ENCODE data around the gene ATF5.

Gene ATF5, protein sequence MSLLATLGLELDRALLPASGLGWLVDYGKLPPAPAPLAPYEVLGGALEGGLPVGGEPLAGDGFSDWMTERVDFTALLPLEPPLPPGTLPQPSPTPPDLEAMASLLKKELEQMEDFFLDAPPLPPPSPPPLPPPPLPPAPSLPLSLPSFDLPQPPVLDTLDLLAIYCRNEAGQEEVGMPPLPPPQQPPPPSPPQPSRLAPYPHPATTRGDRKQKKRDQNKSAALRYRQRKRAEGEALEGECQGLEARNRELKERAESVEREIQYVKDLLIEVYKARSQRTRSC

DNA sequence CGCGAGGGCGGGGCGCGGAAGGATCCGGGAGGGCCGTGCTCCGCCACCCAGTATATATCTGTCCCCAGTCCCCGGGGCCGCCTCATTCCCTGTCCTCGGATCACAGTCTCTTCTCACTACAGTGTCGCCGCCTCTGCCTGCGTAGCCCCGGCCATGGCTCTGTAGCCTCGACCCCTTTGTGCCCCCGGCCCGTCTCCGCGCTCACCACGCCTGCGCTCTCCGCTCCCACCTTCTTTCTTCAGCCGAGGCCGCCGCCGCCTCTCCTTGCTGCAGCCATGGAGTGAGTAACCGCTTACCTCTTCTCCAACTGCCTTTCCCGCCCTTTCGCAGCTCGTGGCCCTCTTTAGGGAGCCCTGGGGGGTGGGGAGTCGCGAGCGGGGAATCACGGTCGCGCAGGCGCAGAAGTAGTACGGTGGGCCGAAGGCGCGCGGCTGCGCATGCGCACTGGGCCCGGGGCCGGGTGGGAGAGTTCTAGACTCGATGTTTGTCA is at the start of gene ATF5, which contains the start of gene NUP62:
Gene ATF5, plus strand, starts transcription at position 85 of the 490 bp plus-strand sequence. CDS start 1,646 bp downstream, outside the sequence.
Gene NUP62, minus strand, starts transcription at position 384 of the 490 bp plus-strand sequence. CDS start 19,697 bp downstream, outside the sequence.
- peak; percentile 87 for DNase-seq (ENCODE audit: low read depth)

DNA sequence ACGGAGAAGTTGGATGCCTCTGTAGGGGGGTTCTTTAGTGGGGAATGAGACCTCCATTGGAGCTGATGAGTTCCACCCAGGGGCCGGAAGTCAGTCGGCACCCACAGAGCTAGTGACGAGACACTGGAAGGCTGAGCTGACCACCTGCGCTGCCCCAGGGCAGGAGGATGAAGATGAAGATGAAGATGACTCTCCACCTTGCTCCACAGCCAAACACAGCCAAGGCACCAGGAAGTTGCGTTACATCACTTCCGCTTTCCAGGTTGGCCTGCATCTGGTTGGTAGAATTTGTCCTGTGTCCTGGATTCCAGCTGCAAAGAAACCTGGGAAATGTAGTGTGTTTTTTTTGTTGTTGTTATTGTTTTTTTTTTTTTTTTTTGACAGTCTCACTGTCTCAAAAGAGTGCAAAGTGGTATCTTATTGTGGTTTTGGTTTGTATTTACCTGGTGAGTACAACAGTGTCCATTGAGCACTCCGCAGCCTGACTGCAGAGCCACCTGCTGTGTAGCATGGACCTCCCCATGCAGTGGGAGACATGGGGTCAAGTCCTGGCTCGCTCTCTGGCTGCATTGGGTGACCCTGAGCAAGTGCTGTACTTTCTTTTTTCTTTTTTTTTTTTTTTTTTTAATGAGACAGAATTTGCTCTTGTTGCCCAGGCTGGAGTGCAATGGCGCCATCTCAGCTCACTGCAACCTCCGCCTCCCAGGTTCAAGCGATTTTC is 49.6 kb upstream of the ATF5 start:
- no peak for DNase-seq (ENCODE audit: low read depth)

DNA sequence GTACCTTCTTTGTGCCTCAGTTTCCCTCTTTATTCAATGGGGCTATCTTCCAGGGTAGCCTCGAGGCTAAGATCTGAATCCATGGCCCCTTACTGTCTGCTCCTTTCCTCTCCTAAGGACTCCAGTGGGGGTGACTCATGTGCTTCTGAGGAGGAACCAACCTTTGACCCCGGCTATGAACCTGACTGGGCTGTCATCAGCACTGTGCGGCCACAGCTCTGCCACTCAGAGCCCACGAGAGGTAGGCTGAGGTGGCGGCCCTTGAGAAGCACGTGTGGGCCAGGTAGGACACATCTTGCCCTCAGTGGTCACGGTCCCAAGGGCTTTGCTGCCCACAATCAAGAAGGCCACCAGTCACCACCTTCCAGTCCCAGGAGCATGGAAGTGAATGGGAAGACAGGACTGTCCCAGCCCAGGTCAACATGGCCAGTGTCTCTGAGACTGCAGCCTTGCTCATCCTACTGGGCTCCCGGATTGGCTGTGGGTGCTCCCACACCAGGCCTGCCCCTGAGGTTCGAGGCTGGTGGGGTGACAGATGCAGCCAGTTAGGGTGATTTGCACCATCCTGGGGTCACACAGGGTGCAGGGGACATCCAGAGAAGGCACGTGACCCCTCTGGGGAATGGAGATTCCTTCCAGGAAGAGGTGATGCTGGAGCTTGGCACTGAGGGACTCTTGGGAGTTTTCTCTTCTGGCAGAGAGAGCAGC is 48.7 kb upstream of the ATF5 start:
- DNase-seq (ENCODE audit: low read depth) = no peak

DNA sequence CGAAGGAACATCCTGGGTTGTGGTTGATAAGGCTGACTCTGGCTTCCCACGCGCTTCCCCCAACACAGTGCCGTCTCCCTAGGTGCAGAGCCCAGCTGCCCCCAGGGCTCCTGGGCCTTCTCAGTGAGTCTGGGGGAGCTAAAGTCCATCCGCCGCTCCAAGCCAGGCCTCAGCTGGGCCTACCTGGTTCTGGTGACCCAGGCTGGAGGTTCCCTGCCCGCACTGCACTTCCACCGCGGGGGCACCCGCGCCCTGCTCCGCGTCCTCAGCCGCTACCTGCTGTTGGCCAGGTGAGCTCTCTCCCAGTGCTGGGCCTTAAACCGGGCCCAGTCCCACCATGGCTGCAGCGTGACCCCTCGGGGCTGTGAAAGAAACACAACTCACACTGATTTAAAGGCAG is 47.8 kb upstream of the ATF5 start:
- DNase-seq (ENCODE audit: low read depth) = no peak

DNA sequence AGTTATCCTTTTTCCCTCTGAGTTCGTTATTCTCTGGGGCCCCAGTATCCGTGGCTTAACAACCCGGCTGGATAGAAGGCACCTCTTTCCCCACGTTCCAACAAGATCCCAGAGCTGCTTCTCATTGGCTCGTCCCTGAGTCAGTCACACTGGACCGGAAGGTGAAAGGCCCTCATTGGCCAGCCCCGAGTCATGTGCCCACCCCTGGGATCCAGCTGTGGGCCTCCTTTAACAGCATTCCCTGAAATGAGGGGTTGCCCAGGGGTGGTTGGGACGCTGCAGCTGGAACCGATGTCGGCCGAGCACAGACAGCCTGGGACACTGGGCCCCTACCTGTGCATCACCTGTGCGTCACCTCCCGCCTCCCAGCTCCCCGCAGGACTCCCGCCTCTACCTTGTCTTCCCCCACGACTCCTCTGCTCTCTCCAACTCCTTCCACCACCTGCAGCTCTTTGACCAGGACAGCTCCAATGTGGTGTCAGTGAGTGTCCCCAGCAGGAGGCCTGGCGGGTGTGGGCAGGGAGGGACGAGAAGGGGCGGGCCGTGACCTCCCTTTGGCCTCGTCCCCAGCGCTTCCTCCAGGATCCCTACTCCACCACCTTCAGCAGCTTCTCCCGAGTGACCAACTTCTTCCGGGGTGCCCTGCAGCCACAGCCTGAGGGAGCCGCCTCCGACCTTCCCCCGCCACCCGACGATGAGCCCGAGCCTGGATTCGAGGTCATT is 47.2 kb upstream of the ATF5 start:
- peak; percentile 25 for DNase-seq (ENCODE audit: low read depth)

DNA sequence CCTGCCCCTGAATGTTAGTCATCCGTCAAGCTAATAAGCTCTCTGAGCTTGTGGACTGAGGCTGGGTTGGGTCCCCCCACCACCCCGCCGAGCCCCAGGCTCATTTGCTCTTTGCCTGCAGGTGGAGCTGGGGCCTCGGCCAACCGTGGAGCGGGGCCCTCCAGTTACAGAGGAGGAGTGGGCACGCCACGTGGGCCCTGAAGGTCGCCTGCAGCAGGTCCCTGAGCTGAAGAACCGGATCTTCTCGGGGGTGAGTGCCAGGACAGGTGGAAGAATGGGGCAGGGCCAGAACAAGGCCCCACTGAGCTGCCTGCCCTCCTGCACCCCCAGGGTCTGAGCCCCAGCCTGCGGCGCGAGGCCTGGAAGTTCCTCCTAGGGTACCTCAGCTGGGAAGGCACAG is 46.4 kb upstream of the ATF5 start:
- no peak for DNase-seq (ENCODE audit: low read depth)

DNA sequence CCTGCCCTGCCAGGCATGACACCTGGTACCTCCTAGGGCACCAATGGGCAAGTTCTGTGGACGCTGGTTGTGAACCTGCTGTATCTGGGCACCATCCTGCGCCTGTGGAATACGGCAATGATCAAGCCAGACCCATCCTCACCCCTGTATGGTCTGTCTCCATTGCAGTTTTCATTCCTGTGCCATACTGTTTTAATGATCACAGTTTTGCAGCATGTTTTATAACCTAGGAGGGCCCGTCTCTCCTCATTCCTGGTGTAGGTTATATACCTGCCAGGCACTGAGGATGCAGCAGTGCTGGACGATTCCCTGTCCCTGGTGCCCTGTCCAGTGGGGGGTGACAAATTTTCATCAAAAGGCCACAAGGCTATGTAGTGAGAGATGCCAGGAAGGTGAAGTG is 45.9 kb upstream of the ATF5 start:
- no peak for DNase-seq (ENCODE audit: low read depth)

DNA sequence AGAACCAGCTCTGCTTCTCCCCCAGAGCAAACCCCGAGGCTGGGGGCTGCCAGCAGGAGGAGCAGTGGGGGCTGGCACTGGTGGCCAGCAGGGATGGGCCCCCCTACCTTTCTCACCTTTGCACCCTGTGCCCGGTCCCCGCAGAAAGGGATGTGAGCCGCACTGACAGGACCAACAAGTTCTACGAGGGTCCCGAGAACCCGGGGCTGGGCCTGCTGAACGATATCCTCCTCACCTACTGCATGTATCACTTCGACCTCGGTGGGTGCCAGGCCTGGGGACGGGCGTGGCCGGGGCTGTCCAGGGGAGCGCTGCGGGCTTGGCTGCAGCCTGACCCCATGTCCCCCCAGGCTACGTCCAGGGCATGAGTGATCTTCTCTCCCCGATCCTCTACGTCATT is 44.9 kb upstream of the ATF5 start:
- DNase-seq (ENCODE audit: low read depth) = no peak

DNA sequence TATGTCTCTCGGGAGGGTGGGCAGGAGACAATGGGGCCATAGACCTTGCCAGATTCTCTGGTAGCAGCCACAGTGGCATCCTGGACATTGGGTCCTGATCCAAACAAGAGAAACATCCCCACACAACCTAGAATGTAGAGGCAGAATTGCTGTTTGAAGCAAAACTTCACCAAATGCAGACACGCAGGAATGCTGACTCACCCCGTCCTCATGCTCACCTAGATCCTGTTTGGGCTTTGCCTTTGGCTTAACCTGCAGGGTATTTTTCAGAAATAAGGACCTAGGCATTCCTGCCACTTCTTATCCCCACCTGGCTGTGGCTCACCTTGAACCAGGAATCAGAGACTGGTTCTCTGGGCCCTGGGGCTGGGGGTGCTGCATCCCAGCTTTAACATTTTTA is 44.2 kb upstream of the ATF5 start:
- no peak for DNase-seq (ENCODE audit: low read depth)

DNA sequence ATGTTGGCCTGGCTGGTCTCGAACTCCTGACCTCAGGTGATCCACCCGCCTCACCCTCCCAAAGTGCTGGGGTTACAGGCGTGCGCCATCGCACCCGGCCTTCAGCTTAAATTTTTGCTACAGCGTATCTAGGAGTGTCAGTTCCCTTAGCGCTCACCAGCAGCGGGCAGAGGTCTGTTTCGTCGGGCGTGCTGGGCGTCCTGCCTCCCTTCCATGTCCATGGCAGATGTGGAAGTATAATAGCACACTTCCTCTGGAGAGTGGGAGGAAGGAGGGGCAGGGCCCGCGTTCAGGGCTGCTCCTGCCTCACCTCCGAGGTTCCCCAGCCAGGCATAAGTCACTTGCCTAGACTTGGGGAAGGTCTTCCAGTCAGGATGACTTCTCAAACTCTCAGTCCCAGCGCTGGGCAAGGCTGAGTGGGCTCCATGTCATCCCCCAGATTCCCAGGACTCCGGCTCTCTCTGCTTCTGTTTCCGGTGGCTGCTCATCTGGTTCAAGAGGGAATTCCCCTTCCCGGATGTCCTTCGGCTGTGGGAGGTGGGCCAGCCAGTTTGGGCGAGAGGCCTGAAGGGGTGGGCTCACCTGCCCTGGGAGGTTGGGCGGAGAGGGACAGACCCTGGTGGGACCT is 41.9 kb upstream of the ATF5 start:
- DNase-seq (ENCODE audit: low read depth) = no peak

DNA sequence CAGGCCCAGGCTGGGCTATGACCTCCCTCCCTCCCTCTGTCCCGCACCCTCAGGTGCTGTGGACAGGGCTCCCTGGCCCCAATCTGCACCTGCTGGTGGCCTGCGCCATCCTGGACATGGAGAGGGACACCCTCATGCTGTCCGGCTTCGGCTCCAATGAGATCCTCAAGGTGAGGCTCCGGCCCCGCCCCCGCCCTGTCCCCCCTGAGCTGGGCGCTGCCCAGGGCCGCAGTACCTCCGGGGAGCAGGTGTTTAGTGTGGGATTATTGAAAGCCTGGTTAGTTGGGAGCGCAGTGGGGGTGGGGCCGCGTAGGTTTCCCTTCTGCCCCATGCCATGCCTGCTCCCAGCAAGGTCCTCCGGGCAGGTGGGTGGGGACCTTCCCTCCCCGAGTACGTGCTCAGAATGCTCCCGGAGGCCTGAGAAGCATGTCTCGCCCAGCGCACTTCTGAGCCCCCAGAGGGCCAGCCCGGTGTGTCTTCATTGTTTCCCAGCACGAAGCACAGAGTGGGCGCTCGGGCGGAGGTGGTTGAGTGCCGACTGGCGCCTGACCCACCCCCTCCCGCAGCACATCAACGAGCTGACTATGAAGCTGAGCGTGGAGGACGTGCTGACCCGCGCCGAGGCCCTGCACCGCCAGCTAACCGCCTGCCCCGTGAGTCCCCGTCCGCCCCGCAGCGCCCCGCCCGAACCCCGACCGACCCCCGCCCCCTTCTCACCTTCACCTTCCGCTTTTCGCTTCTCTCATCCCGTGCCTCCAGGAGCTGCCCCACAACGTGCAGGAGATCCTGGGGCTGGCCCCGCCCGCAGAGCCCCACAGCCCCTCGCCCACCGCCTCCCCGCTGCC is 41.1 kb upstream of the ATF5 start:
- DNase-seq (ENCODE audit: low read depth) = no peak

DNA sequence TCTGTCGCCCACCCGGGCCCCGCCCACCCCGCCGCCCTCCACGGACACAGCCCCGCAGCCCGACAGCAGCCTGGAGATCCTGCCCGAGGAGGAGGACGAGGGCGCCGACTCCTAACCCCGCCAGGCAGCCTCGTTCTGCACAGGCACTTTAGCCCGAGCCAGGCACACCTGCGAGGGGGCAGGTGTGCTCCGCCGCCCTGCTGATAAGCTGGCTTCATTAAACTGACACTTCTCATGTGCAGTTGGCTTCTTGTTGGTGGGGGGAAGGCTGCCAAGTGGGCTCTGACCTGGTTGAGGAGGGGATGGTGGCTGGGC is 40.5 kb upstream of the ATF5 start:
- DNase-seq (ENCODE audit: low read depth) = no peak

DNA sequence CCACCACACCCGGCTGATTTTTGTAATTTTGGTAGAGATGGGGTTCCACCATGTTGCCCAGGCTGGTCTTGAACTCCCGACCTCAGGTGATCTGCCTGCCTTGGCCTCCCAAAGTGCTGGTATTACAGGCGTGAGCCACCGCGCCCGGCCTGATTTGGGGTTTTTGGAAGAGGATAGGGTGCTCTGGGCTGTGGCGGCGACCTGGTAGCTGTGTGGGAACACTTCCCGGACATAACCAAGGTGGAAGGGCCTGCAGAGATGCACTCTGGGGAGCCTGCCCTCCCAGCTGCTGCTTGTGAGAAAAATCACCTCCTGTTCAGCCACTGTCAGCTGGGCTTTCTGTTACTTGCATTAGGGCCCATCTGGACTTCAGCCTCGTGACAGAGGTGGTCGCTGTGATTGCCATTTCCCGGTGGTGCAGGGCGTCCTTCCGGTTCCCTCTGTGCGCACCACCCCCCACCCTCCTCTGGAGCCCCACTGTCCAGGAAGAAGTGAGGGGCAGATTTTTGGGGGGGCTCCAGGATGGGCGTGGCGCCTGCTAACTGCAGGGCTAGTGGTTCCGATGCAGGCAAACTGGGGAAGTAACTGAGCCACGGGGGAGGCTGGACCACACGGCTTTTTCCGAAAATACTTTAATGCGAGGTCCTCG is 39.8 kb upstream of the ATF5 start:
- DNase-seq (ENCODE audit: low read depth) = no peak

DNA sequence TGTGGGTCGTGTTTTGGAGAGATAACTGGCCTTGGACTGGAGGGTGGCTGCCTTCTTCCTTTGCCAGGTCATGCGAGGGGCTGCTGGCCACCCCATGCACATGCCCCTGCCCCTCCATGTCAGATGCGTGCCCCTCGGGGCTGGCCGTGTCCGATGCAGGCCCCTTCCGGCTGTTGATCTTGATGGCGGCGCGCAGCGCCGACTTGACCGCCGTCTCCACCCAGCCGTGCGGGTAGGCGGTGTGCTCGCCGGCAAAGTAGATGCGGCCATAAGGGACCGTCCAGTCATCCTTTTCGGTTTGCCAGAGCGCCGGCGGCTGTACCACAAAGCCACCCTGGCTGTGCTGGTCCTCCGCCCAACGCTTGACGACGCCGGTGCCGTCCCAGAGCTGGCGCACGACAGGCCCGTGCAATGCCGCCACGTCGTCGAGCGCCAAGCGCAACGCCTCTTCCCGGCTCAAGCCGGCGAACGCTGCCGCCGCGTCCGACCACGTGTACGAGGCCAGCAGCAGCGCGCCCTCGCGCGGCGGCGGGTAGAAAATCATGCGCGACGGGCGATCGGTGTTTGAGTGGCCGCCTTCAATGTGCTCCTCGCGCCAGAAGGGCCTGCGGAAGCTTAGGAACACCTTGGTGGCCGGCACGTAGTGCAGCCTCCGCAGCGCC is 39.2 kb upstream of the ATF5 start:
- peak; percentile 61 for DNase-seq (ENCODE audit: low read depth)

DNA sequence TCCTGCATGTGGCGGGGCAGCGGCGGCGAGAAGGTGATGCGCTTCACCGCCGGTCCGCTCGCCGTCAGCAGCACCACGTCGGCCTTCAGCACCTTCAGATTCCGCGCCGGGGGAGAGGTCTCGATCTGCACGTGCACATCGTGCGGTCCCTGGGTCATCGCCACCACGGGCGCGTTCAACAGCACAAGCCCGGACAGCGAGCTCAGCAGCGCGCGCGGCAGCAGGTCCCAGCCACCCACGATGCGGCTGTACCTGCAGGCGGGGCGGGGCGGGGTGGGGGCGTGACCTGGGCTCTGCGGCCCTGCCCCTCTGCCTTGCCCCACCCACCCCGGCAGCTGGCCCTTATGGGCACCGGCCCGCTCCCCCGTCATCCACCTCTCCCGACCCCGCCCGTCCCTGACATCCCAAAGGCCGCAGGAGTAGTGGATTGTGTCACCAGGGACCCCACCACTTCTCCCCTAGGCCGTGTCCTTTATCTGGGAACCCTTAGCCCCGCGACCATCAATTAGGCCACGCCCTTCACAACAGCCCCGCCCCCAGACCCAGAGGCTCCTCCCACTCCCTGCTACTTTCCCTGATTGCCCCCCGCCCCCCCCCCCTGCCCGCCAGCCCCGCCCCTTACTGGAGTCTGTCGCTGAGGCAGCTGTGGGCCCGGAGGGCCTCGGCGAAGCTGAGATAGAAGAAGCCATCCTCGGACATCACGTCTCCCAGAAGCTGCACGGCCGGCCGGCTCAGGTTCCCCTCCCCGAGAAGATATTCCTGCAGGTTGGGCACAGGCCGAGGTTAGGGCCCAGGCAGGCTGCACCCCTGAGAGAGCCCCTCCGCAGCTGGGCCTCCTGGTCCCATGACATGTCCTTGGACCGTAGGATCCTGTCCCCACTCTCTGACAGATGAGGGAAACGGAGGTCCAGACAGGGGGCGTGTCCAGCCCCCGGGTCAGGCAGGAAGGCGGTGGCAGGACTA is 38.4 kb upstream of the ATF5 start:
- DNase-seq (ENCODE audit: low read depth) = peak; percentile 24

DNA sequence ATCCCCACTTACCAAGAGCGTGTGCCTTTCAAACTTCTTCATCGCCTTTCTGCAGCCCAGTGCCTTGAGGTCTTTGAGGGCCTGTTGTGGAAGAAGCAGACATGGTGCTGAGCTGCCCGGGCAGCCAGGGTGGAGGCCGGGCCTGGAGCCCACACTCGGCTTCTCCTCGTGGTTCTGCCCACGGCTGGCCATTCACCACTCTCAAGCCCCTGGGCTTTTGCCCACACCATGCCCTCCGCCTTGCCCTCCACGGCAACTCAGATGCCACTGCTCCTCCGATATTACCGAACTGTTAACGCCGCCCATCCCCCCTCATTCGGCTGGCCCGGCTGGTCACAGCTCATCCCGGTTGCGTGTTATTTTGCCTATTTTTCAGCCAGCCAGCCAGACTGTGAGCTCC is 37.6 kb upstream of the ATF5 start:
- no peak for DNase-seq (ENCODE audit: low read depth)

DNA sequence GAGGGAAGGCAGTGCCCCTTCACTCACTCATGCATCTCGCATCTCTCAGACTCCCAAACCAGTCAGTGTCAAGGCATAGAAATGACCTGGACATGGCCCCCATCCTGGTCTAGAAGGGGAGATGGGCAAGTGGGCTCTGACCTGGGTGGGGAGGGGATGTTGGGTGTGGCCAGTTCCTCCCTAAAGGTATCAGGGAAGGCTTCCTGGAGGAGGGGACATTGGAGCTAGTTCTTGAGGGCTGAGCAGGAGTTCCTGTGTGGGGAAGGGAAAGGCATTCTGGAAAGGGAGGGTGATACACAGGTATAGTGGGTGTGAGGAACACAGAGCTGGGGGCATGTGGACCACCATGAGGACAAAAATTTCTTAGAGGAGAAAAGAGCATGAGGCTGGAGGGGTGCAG is 36.3 kb upstream of the ATF5 start:
- DNase-seq (ENCODE audit: low read depth) = no peak

DNA sequence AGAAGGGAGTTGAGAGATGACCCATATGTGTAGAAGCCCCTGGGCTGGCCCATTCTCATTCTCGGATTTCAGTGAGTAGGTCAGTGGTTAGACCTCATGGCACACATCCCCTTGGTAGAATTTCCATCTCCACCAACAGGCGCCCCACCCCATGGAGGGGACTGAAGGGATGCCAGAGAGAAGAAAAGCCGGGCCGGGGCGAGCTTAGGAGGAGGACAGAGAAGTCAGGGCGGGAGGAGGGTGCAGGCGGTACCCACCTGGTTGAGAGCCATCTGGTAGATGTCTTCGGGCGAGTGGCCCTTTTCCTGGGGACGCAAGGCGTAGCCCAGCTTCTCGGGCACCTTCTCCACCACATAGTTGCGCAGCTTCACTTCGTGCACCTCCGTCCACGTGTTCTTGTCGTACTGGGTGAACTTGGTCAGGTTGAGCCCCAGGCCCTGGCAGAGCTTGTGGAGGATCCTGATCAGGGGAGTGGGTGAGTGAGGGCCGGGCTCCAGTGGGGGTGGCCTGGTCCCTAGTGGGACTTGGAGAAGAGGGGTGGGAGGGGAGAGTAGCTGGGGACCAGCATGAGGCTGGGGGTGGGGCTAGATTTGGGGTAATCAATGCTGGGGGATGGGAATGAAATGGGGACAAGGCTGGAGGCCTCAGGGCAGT is 34.9 kb upstream of the ATF5 start:
- DNase-seq (ENCODE audit: low read depth) = no peak

All from EH (cell line).